Heart left ventricle (tissue), 16 donors: ENCODE data around the gene LYRM1. TPM values are rescaled to one million over a fixed set of nuclear protein-coding genes. Genes with fewer than 3 reads are reported as not detected.
A peak's percentile ranks its signal among the peaks of the same experiment; 100 is the strongest.

Experiments
- ATAC-seq, 4 donors: fragments of 200-7000 bp; cut with Tn5 transposase; one replicate each; pipeline ENCODE4 v1.9.1; 2020 to 2022; ENCODE audit warnings: moderate library complexity in 4 of 4, mild to moderate bottlenecking in 3 of 4, moderate number of reproducible peaks in 1 of 4
- DNase-seq, 5 donors: peaks; one replicate each; pipeline ENCODE4 v3.0.0-alpha.2; 2020
- H3K27ac ChIP-seq, 12 donors: fragments of 200-600 bp; sonication (generic) in 4 of 12; one replicate each; pipeline versions ENCODE4 v1.5.0 to v1.8.0; 2016 to 2022; ENCODE audit warnings: mild to moderate bottlenecking in 2 of 12
- H3K27me3 ChIP-seq, 9 donors: fragments of 200-600 bp; sonication (generic) in 2 of 9; one replicate each; pipeline versions ENCODE4 v1.5.1 to v1.8.0; 2016 to 2022; ENCODE audit warnings: mild to moderate bottlenecking in 3 of 9
- H3K36me3 ChIP-seq, 9 donors: fragments of 200-600 bp; sonication (generic) in 2 of 9; one replicate each; pipeline versions ENCODE4 v1.5.0 to v1.8.0; 2018 to 2022; ENCODE audit warnings: mild to moderate bottlenecking in 2 of 9
- H3K4me1 ChIP-seq, 12 donors: fragments of 200-600 bp; sonication (generic) in 4 of 12; one replicate each; pipeline versions ENCODE4 v1.5.0 to v1.8.0; 2016 to 2022; ENCODE audit warnings: mild to moderate bottlenecking in 3 of 12
- H3K4me3 ChIP-seq, 12 donors: fragments of 200-600 bp; sonication (generic) in 4 of 12; one replicate each; pipeline versions ENCODE4 v1.5.0 to v1.8.0; 2017 to 2022; ENCODE audit warnings: mild to moderate bottlenecking in 9 of 12, moderate library complexity in 4 of 12
- H3K9me3 ChIP-seq, 12 donors: fragments of 200-600 bp; sonication (generic) in 4 of 12; one replicate each; pipeline versions ENCODE4 v1.5.0 to v1.8.0; 2016 to 2022; ENCODE audit warnings: mild to moderate bottlenecking in 1 of 12
- CTCF ChIP-seq, 12 donors: fragments of 200-600 bp; sonication (generic) in 4 of 12; IDR thresholded peaks; one replicate each; pipeline versions ENCODE4 v1.5.0 to v1.8.0; 2018 to 2022; ENCODE audit warnings: antibody characterized with exemption in 12 of 12, mild to moderate bottlenecking in 5 of 12
- POLR2A ChIP-seq, 2 donors: fragments of 450-650 bp; IDR thresholded peaks; one replicate each; pipeline ENCODE4 v1.6.1; 2017; ENCODE audit warnings: antibody characterized with exemption in 2 of 2, mild to moderate bottlenecking in 2 of 2, moderate library complexity in 2 of 2
- WGBS, 4 donors: extraction: QIAGEN DNeasy Blood & Tissue Kit in 2 of 4; methylation state at CpG; one replicate each; pipeline versions ENCODE4 v1.1.5 to v1.1.7; 2013 to 2018; 5-methylcytosine and 5-hydroxymethylcytosine counted together
- intact Hi-C, 10 donors: fragments of 100-400 bp; cut with DNase I; formaldehyde crosslinking; loops; one replicate each; pipeline versions ENCODE4 v1.11.1 to v1.14.2; 2022
- long read RNA-seq, 3 donors: library from polyadenylated mRNA; unstranded; transcript quantifications; one replicate each; pipeline ENCODE4 v2.0.0, GENCODE V29; 2020 to 2021
- polyA plus RNA-seq, 2 donors: library from polyadenylated mRNA; stranded (reverse); fragments of 200-250 nt; gene quantifications; one replicate each; pipeline ENCODE4 v1.2.3, GENCODE V29; 2013
- total RNA-seq, 9 donors: library from RNA; depleted of rRNA in 2 of 9; stranded (reverse); fragments of >200 nt in 2 of 9; fragmentation: NEBNext Ultra II Directional in 3 of 9; extraction: Animal tissue kit (Norgen Biotek cat#: 25700) in 3 of 9; gene quantifications; one replicate each; pipeline versions ENCODE4 v1.1.0 to v1.2.4, GENCODE V29; 2016 to 2023
- donor health status: ischemic (EF 13 %, LVEDD 7.1; RV severe dilation, severe dysfunction).
- donor health status: healthy with polysubstance abuse.
- donor health status: DM: no; HTN: yes; CAD: no.
- donor health status: DM: no; HTN: no; CAD: no.
- donor health status: ischemic (EF 25% LVEDD 6.9; RV normal size, moderate dysfunction).
- donor health status: ischemic (EF 25% LVEDD 5.7; RV mildly dilated, moderate dysfunction).
- donor health status: healthy.
- donor health status: DM: yes; HTN: yes; CAD: no.
- donor health status: ischemic (EF 35%, LVEDD 5.7; RV mildly dilated, moderate dysfunction).
- donor health status: nonischemic (EF 11% LVEDD 7.7; RV severe dilation, severe dysfunction).
- donor health status: DM: yes; HTN: yes; CAD: no.
- donor health status: PGD.
- donor health status: ischemic (EF 29% LVEDD 5.4; RV normal size, mild dysfunction).
- donor health status: nonischemic (EF 23%, LVEDD 6.1; RV moderate dilation, normal function).

Gene LYRM1
- 100 to 1,000 TPM in 2 of 9 donors, 10 to 100 TPM in 7; 40.2 to 124 (median 54.6) TPM for total RNA-seq
- 10 to 100 TPM; 65.5 to 73.0 TPM for polyA plus RNA-seq
- long read RNA-seq, donor 1, transcript LYRM1-208 (4 exons, 460 nt) = minor isoform, 19 of 69 reads
- long read RNA-seq, donor 1, transcript LYRM1-204 (4 exons, 1,558 nt) = major isoform, 21 of 69 reads
- long read RNA-seq, donor 1, transcript LYRM1-205 (4 exons, 931 nt) = minor isoform, 7 of 69 reads
- long read RNA-seq, donor 1, partial matches to known transcripts = 1 of 69 reads
- long read RNA-seq, donor 1, other reads (novel, unspliced or antisense) = 15 of 69 reads
- long read RNA-seq, donor 2, transcript LYRM1-208 (4 exons, 460 nt) = minor isoform, 60 of 203 reads
- long read RNA-seq, donor 2, transcript LYRM1-203 (3 exons, 1,399 nt) = minor isoform, 15 of 203 reads
- long read RNA-seq, donor 2, transcript LYRM1-201 (5 exons, 1,626 nt) = minor isoform, 11 of 203 reads
- long read RNA-seq, donor 2, transcript LYRM1-204 (4 exons, 1,558 nt) = major isoform, 76 of 203 reads
- long read RNA-seq, donor 2, partial matches to known transcripts = 7 of 203 reads
- long read RNA-seq, donor 2, other reads (novel, unspliced or antisense) = 27 of 203 reads
- long read RNA-seq, donor 3, transcript LYRM1-204 (4 exons, 1,558 nt) = minor isoform, 12 of 47 reads
- long read RNA-seq, donor 3, transcript LYRM1-208 (4 exons, 460 nt) = major isoform, 20 of 47 reads
- long read RNA-seq, donor 3, partial matches to known transcripts = 0 of 47 reads
- long read RNA-seq, donor 3, other reads (novel, unspliced or antisense) = 8 of 47 reads

- peak within 1 kb of the TSS; percentile 68 to 93 (median 80) for H3K4me3 ChIP-seq
- H3K27ac ChIP-seq = peak within 1 kb of the TSS; percentile 95 to 99 (median 97)
- no peaks in the 10 kb centered on the region for H3K27me3 ChIP-seq
- ATAC-seq (peak; percentile 92 to 96 (median 93)), DNase-seq (peak; percentile 96 to 98 (median 97))
- H3K9me3 ChIP-seq = no peaks in the 10 kb centered on the region
- peaks cover 0 to 24% (median 12%) of the 10 kb centered on the region in 9 donors for H3K36me3 ChIP-seq
- TF ChIP-seq POLR2A (IDR thresholded peaks at IDR 0.05) (peak in 1 of 2 donors; percentile 93), CTCF (IDR thresholded peaks at IDR 0.05) (no peak)
- peaks cover 17 to 70% (median 55%) of the 10 kb centered on the region in 12 donors for H3K4me1 ChIP-seq
- whole genome bisulfite sequencing, 4 donors = 0 to 1% (median 0%) methylated on average over 44 to 62 of the region's 62 CpGs
- intact Hi-C loops = loop anchor here in 9 of 10 donors (1.0 to 5.0 kb wide), 6 partner anchors 33 to 402 kb away; partner anchors contain the start of genes ERI2 (in 1 of the 9) and REXO5 (in 1 of the 9)
These were observed at the start of gene LYRM1, which contains the start of gene DCUN1D3 for GRCh38 chr16:20900299-20901067. Gene LYRM1, plus strand, starts transcription at chr16:20900771. Its CDS starts 14,785 bp downstream, at chr16:20915556. Gene DCUN1D3, minus strand, starts transcription at chr16:20900358. Its CDS starts 37,820 bp downstream, at chr16:20862538.

- peak in 3 of 4 donors; percentile 18 to 27 (median 24) for ATAC-seq
- Histone ChIP-seq H3K36me3 (peaks cover 0 to 22% (median 0%) of the 10 kb centered on the region in 9 donors), H3K27ac (peak overlapping the region; percentile 53 to 88 (median 79)), H3K27me3 (no peaks in the 10 kb centered on the region), H3K9me3 (no peaks in the 10 kb centered on the region), H3K4me3 (no peak overlapping the region), H3K4me1 (peaks cover 9 to 55% (median 45%) of the 10 kb centered on the region in 12 donors)
- no peak for DNase-seq
- intact Hi-C loops = loop anchor here (1.0 to 10.0 kb wide), 16 partner anchors 44 to 444 kb away; partner anchors contain the start of genes DCUN1D3 (in 8 of the 10), LYRM1 (in 8 of the 10), ERI2 (in 2 of the 10) and REXO5 (in 2 of the 10)
- TF ChIP-seq POLR2A (IDR thresholded peaks at IDR 0.05) = no peak
- peak in 1 of 12 donors; percentile 2 for TF ChIP-seq CTCF (IDR thresholded peaks at IDR 0.05)
- 32 to 44% (median 41%) methylated on average over 3 of the region's 3 CpGs for WGBS, 4 donors
These were observed 49.6 kb upstream of the LYRM1 start for GRCh38 chr16:20850981-20851380.

GRCh38 chr16:20851601-20852000, 49.0 kb upstream of the LYRM1 start:
- ATAC-seq (peak; percentile 90 to 96 (median 94)), DNase-seq (peak; percentile 76 to 91 (median 78))
- peak overlapping the region; percentile 53 to 88 (median 79) for H3K27ac ChIP-seq
- no peaks in the 10 kb centered on the region for H3K9me3 ChIP-seq
- H3K36me3 ChIP-seq = peaks cover 0 to 22% (median 0%) of the 10 kb centered on the region in 9 donors
- peaks cover 9 to 53% (median 44%) of the 10 kb centered on the region in 12 donors for H3K4me1 ChIP-seq
- TF ChIP-seq POLR2A (IDR thresholded peaks at IDR 0.05) = peak in 1 of 2 donors; percentile 41
- TF ChIP-seq CTCF (IDR thresholded peaks at IDR 0.05) = peak in 1 of 12 donors; percentile 9
- H3K27me3 ChIP-seq = no peaks in the 10 kb centered on the region
- 9 to 13% (median 11%) methylated on average over 2 of the region's 2 CpGs for WGBS, 4 donors
- intact Hi-C loops = loop anchor here (1.0 to 10.0 kb wide), 15 partner anchors 44 to 443 kb away; partner anchors contain the start of genes DCUN1D3 (in 8 of the 10), LYRM1 (in 8 of the 10), ERI2 (in 2 of the 10) and REXO5 (in 2 of the 10)
- no peak overlapping the region for H3K4me3 ChIP-seq
